Gastrocnemius medialis (tissue), 4 donors: ENCODE data around the gene PITX2. TPM values are rescaled to one million over a fixed set of nuclear protein-coding genes. Genes with fewer than 3 reads are reported as not detected.

Experiments used
- total RNA-seq, 4 donors: library from RNA; depleted of rRNA; stranded (reverse); fragments of >200 nt; gene quantifications; one replicate each; pipeline versions ENCODE4 v1.1.0 to v1.2.3, GENCODE V29; 2016

Gene PITX2
- total RNA-seq, 4 donors from 2014 or later = 30.5 to 58.9 (median 38.2) TPM

Other genes starting within 250 kb of the PITX2 start
- 1 to 10 TPM; 1.4 to 4.2 (median 2.1) TPM for gene ENPEP, start 146.9 kb downstream of the PITX2 start, total RNA-seq